GM18519 (cell line): Measurements from ENCODE around the gene PHF5A.
"Not testable (repeated sequence)": the region's sequence is repeated elsewhere in the genome, so short reads cannot be mapped to it uniquely, and the experiment has no call there.

Experiments used
- ATAC-seq: cut with Tn5 transposase; IDR thresholded peaks from one replicate; pipeline ENCODE4 v1.9.1; 2021; ENCODE audit warnings: mild to moderate bottlenecking, moderate library complexity; ENCODE audit not compliant: unreplicated experiment, low FRiP score

PHF5A gene

DNA sequence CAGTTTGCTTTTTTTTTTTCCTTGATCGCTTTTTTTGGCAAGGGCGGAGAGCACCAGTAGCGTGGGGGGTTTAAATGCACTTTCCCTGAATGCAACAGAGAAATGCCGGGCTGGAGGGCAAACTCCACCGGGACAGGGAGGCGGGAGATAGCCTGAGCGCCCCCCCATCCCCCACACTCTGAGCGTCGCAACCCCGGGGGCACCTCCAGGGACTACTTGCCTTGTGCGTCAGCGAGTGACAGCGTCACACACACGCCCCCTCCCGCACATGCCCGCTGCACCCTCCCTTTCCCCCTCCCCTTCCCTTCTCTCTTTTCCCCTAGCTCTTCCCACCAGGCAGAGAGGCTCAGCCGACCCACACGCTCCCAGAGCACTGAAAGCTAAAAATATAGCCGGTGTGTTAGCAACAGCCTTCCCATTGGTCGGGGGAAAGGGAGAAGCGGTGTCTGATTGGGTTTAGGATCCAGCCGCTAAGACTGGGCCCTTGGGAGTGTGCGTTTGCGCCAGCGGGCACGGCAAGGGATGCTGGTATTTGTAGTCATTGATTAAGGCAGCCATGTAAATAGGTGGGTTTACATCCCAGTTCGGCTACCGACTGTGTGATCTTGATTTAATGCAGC lies 20.2 kb downstream of the PHF5A start:
- peak; percentile 39 for ATAC-seq

DNA sequence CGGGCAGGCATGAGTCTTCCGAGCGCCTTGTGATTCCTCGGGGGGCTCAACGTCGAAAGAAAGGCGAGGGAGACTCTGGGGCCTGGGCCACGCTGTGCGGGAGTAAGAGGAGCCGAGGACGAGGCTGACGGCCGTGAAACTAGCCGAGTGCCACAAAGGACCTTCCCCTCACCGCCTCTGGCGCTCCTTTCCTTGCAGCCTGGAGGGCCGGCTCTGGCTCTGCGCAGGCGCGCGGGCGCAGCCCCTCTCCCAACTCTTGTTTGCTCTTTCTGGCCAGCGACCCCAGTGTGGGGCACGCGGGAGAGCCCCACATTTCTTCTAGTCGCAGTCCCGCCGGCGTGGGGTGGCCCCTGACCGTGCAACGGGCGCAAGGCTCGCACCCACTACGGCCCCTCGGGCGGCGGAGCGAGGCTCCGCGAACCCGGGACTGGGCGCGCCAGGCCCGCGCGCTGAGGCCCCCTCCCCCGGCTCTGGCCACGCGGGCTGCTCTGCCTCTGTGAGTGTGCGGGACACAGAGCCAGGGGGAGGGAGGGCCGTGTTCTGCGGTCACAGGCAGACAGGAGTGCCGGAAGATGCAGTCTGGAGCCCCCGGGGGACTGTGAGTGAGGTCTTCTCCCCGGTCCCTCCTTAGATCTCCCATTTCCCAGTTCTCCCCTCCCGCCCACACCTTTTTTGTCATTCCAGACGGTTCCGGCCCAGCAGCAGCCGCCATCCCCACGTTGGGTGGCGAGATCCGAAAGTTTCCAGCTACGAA lies 20.9 kb downstream of the PHF5A start:
- no peak for ATAC-seq

DNA sequence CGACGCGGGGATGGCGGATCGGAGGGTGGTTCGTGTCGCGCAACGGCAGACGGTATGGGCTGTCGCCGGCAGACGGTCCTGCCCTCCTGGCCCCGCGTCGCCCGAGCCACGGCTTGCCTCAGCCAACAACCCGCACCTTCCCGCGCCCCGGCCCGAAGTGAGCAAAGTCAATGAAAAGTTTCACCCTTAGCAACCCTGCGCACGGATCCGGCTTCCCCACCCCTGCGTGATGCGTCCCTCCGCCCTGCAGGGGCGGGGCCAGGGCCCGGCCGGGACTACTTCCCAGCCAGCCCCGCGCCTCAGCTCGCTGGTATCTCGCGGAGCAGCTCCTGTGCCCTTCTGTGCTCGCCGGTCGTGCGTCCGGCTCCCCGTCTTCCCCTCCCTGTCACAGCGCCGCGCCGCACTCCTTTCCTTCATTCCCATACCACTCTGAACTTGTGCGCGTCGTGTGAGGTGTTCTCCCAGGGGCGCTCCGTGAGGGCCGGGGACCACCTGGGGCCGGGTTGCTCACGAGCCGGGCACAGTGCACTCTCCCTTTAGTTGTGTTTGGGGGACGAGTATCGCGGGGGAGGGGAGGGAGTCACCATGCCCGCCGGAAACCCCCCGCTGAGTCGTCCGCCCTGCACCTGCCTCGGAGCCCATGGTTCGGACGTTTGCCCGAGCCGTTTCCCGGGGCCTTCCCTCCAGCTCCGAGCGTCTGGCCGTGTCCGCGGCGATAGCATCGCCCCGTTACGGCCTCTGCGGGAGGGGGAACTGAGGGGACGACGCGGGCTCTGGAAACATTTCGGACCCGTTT lies 21.7 kb downstream of the PHF5A start, which contains the start of gene TOB2:
TSS of gene TOB2 (minus strand) at position 163 of the 796 bp plus-strand sequence. CDS start 9,456 bp downstream, outside the sequence.
- no peak for ATAC-seq

DNA sequence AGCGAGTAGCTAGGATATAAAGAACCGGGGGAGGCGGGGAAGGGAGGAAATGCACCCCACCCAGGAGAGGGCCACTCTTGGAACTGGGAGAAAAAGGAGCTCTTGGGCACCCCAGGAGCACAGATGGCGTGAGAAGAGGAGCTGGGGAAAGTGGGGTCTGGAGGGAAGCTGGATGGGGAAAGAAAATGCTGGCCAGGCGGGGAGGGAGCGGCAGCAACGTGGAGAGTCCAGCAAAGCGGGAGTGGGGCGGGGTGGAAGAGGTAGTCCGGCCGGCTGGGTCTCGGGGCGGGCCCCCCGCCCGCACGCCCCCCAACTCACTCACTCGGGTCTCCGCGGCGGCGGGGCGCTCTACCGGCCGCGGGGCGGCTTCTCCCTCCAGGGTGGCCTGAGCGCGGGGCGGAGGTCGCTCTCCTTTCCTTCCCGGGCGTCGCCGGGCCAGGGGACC lies 22.4 kb downstream of the PHF5A start:
- no peak for ATAC-seq

DNA sequence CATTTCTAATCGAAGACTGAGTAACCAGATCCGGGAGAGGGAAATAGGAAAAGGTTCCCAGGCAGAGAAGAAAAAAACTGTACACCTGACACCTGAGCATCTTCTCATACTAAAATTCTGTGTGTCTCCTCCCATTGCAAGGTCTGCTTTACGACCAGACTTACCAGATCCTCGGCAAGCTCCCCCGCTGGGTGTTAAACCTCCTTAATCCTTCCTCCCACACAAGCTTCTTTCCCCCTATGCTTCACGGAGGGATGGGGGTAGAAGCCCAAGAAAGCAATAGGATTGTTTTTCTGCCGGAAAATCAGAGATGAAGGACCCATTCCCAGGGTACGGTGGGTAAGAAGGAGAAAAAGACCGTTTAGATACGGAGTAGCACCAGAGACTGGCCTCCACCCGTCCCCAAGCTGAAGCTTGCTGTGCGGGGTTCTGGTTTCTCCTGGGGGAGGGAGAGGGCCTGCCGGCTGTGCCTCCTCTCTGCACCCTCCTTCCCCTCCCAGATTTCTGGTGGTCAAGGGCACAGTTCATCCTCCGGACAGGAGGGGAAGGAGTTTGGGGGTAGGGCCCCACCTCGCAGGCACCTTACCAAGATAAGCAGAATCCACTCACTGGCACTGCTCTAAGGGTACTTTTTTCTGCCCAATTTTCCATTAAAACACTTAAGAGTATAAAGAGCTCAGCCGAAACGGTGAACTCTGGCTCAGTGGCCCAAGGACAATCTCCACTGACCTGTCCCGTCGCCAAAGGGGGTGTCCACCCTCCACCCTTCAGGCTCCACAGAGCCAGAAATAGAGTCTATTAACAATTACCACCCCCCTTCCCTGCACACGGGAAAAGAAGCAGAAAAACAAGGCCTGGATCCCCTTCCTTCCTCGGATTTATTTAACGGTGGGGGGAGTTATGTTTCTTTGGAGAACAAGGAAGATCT lies 23.1 kb downstream of the PHF5A start:
- no peak for ATAC-seq

DNA sequence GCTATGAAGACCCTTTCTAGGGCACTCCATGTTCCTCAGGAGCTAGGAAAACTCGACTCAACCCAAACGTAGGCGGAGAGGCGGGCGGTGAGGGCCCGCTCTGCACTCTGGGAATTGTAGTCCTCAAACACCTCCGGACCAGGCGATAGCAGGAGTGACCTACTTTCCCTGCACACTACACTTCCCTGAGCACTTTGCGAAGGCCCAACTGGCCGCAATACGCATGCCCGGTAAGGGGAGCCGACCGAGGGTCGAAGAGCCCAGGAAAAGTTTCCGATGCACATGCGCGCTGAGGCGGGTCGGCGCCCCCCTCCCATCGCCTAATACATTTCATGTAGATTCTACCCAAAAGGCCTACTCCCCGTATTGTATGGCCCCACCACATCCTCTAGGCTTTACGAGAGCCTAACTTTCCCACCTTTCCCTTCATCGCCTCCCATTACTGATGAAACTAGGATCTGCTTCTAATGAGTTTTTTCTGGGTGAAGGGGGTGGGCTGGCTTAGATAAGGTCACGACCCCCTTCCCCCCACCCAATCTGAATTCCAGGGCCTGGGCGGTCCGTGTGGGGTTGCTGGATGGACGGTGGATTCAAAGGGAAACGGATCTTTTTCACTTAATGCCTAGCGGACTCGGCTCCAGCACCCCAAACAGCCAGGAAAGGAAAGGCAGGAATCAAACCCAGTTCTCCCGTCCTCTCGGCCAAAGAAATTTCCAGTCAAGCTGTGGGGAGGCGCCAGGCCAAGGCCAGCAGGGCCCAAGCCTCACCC lies 23.9 kb downstream of the PHF5A start:
- peak; percentile 32 for ATAC-seq

DNA sequence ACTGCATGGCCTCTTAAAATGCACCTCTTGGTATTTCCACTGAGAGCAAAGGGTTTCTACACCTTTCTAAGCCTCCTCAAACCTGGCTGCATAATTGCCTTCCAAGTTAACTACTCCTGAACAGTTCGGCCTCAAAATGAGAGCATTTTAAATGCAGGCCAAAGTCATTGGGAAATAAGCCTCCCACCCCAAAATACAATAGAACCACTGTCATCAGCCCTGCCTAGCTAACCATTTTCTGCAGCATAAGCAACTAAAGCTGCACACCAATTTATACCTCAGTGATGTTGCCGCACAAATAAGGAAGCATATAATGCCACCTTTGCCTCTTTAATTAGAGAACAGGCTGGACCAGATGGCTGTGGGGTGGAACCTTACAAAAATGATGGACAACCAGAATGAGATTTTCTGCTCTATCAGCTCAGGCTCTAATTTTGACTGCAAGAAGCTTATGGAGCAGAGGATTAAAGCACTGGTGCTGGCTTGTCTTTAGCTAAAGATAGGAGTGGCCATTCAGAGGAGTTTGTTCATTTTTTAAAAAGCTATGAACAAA lies 26.2 kb downstream of the PHF5A start:
- no peak for ATAC-seq

DNA sequence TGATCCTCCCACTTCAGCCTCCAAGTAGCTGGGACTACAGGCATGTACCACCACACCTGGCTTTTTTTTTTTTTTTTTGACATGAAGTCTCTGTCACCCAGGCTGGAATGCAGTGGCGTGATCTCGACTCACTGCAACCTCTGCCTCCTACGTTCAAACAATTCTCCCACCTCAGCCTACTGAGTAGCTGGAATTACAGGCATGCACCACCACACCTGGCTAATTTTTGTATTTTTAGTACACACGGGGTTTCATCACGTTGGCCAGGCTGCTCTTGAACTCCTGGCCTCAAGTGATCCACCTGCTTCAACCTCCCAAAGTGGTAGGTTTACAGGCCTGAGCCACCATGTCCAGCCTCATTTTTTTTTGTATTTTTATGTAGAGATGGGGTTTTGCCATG lies 28.0 kb downstream of the PHF5A start:
- ATAC-seq, result not testable (repeated sequence)

DNA sequence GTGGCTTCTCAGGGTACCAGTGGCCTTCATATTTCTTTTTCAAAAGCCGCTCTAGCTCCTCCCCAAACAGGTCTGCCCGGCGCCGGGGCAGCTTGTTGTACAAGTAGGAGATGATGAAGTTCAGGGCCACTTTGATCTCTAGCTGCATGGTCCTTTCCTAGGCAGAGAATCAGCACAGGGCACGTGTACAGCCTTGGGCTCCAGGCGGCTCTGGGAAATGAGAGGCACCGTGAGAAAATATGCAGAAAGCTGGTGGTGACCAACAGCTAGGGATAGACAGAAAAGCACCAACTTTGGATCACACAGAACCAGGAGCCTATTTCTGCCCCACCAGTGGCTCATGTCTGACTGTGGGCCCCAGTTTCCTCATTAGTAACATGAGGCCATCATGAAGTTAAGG lies 31.3 kb downstream of the PHF5A start:
- no peak for ATAC-seq

DNA sequence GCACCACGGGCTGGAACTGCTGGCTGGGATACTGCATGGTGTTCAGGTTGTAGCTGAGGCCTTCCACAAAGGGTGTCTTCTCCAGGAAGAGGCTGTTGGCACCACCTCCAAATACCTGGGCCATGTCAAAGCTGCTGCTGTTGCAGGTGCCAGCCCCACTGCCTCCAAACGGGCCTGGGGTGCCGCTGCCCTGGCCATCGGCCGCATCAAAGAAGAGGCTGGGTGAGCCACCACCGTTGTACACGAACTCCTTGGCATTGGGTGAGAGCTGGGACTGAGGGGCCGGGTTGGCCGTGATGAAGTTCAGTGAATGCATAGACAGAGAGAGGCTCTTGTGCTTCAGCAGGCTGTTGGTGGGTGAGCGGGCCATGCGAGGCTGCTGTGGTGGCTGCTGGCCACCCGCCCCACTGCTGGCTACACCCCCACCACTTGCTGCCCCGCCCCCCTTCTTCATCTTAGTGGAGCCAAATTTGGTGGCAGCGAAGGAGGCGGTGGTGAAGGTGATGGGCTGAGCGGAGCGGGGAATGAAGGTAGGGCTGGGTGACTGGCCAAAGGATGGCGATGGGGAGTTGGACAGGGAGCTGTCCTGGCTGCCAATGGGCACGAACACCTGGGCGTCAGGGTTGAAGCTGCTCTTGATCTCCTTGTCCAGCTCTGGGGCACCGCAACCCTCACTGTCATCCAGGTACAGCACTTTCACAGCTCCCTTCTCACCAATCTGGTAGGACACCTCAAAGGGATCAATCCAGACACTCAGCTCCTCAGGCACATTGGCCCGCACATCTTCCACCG lies 32.0 kb downstream of the PHF5A start:
- no peak for ATAC-seq

DNA sequence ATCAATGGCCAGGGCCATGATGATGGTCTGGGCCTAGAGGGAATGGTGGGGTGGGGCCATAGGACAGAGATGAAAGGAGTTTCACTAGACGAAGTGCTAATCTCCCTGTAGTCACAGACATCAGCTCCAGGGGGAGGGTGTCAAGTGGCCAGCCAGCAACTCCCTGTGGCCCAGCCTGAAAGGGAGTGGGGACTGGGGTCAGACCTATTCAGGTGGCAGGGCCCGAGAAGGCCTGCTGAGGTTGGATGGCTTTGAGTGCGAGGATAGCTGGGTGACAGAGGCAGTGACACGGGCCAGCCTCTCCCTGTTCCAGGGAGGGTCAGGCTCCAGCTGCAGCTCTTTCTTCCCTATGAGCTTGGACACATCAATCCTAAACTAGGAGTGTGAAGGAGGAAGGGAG lies 32.9 kb downstream of the PHF5A start:
- ATAC-seq, result no peak

DNA sequence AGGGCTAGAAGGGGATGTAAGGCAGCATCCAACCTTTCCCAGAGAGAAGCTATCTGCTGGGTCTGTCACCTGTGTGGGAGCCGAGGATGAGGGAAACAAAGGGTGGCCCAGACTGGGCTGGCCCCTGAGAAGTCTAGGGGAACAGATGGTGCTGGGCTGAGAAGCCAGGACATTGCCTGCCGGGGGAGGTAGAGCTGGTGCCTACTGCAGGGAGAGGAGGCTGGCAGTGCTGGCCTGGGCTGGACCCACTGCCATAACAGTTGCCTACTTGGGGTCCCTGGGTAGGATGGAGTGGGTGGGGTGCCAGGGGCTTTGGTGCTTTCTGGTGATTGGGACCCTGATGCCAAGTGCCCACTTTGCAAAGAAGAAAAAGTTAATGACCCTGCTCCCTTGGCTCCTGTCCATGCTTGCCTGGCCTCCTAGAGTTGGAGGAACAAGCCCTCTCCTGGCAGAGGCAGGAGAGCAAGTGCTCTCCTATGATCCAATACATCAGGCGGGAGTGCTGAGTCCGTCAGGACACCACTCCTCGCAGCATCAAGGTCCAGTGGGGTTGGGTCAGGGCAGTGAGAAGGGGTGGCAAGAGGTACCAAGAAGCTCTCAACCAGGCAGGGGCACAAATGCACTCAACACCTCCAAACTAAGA lies 34.0 kb downstream of the PHF5A start:
- not testable (repeated sequence) for ATAC-seq

DNA sequence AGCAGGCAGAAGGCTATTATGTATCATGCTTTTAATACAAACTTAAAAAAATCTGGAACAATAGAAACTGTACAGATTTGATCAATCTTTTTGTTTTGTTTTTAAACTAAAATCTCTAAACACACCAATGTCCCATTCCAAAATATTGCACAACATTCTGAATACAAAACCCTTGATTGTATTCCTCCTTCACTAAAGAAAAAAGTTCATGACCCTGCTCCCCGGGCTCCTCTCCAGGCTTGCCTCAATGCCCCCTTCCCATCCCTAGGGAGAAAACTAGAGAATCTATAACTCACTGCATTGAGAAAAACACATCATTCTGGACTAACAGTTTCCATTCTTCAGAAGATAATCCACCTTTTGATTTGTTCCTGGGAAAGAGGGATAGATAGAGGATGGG lies 35.0 kb downstream of the PHF5A start:
- ATAC-seq, result not testable (repeated sequence)

DNA sequence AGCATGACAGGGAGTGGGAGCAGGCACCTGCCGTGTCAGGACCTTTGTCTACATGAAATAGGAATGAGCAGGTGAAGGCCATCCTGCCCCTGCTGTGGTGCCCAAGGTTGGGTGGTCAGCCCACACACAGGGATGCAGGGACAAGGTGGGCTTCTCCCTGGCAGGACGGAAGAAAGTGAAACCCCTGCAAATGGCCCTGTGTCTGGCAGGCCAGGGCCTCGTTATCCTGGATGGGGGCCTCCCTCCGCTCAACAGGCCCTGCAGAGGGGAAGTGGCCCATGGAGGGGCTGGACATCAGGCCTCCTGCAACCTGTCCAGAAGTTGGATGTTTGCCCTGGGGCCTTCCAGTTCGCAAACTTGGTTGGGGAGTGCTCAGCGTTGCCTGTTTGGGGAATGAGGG lies 36.8 kb downstream of the PHF5A start:
- ATAC-seq, result no peak

DNA sequence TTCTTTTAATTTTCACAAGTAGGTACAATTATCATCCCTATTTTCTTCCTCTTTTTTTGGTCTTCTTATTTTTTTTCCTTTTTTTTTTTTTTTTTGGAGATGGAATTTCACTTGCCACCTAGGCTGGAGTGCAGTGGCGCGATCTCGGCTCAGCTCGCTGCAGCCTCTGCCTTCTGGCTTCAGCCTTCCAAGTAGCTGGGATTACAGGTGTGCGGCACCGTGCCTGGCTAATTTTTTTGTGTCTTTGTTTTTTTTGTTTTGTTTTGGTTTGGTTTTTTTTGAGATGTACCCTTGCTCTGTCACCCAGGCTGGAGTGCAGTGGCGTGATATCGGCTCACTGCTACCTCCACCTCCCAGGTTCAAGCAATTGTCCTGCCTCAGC lies 38.5 kb downstream of the PHF5A start:
- ATAC-seq, result no peak

DNA sequence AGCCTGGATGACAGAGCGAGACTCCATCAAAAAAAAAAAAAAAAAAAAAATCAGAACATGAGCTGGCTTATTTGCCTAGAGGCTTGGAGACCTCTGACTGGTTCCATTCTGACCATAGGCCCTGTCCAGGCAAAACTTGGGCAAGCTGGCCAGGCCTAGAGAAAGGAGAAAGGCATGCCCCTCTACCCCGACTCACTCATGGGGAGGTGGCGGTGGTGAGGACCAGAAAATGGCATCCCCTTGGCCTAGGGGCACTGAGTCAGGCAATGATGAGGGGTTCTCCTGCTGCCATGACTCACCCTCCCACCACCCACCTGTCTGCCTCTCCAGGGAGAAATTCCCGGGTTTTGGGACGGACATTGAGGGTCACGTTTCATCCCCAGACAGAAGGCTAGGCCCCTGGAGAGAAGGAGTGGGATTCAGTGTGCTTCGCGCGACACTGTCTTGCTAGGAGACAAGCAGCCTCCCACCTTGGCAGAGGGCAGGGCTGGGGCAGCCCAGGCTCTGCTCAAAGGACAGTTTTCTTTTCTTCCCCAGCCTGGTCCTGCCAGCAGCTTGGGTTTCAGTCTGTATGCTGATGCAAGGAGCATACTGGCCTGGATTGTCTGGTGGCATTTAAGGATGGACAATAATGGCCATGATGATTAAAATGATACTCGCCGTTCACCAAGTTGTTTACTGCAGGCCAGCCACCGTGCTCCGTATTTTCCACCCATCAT lies 39.1 kb downstream of the PHF5A start:
- no peak for ATAC-seq

DNA sequence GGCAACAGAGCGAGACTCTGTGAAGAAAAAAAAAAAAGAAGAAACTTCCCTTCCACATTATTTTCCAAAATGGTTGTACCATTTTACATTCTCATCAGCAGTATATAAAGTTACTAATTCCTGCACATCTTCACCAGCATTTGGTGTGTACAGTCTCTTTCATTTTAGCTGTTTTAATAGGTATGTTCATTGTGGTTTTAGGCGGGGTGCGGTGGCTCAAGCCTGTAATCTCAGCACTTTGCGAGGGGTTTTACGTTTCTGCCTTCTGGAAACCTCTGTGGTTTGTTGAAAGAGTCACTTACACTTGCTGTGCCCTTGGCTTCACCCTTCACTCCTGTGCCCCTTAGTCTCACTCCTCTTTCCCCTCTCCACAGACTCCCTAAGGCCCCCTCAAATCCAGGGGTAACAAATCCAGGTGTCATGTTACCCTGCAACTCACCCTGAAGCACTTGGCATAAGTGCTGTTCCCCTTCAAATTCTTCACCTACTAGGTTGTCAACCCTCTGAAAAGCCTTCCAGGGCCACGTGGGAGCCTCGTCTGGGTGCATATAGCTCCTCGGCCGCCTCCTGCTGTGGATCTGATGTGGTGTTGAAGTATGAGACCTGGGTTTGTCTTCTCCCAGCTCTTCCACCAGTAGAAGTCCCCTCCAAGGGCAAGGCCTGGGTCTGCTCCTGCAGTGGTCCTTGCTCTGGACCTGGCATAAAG lies 42.7 kb downstream of the PHF5A start:
- ATAC-seq, result no peak
